ENCODE results near the gene GAK. TPM values are rescaled to one million over a fixed set of nuclear protein-coding genes. Genes with fewer than 3 reads are reported as not detected.

The GAK gene
- total and polyA plus RNA-seq, 4 donors = 27.4 to 69.7 (median 47.0) TPM

DNA sequence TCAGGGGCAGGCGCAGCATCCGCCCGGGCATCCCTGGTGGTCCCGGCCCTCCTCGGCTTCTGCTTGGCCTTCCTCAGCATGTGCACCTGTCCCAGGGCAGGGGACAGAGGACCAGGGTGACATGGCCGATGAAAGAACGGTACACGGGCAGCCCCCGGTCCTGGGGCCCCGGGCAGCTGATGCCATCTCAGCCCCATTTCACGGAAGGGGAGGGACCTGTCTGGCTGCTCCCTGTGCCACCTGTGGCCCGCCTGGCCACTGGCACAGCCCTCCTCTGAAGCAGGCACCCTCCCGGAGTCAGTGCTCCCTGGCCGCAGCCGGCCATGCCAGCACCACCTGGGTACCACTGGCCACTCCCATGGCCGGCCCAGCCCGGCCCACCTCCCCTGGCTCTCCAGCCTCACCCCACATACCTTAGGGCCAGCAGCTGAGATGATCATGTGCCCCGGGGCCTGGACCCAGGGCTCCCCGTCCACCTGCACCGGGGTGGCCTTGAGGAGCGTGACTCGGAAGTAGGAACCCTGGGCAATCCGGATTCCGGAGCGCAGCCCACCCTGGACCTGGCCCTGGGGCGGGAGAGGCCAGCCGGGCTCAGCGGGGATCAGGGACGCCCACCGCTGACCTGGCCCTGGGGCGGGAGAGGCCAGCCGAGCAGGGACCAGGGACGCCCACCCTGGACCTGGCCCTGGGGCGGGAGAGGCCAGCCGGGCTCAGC lies 28.7 kb upstream of the GAK start:
- no peak for DNase-seq (ENCODE audit: low spot score)
- 95% methylated on average over 35 of the region's 35 CpGs for WGBS

More for the DNA sequence above, 28.7 kb upstream of the GAK start:
- Histone ChIP-seq H3K4me1 (ENCODE audit: control insufficient read depth in 4 of 4, insufficient read depth in 4 of 4, low read length in 3 of 4) (no peaks in the 10 kb centered on the region), H3K4me3 (ENCODE audit: low read depth in 1 of 3, low read length in 3 of 3) (no peak overlapping the region), H3K9me3 (ENCODE audit: control insufficient read depth in 4 of 4, low read length in 3 of 4) (no peaks in the 10 kb centered on the region), H3K9ac (ENCODE audit: low read depth in 1 of 2, low read length in 2 of 2) (no peak overlapping the region), H3K36me3 (ENCODE audit: control insufficient read depth in 4 of 4, insufficient read depth in 3 of 4, low read depth in 1 of 4, low read length in 3 of 4) (peaks cover 0 to 19% (median 3%) of the 10 kb centered on the region in 4 donors), H3K27ac (ENCODE audit: low read depth in 1 of 2, low read length in 2 of 2) (no peak overlapping the region), H3K27me3 (ENCODE audit: control insufficient read depth in 4 of 4, insufficient read depth in 4 of 4, low read length in 3 of 4) (no peaks in the 10 kb centered on the region)
- TF ChIP-seq NR2F2 (IDR thresholded peaks at IDR 0.05) = no peak
- no peak for TF ChIP-seq RAD21 (IDR thresholded peaks at IDR 0.05)
- no peak for TF ChIP-seq SP1 (IDR thresholded peaks at IDR 0.05)
- no peak for TF ChIP-seq FOXA1 (IDR thresholded peaks at IDR 0.05)
- TF ChIP-seq, protein P1, sequence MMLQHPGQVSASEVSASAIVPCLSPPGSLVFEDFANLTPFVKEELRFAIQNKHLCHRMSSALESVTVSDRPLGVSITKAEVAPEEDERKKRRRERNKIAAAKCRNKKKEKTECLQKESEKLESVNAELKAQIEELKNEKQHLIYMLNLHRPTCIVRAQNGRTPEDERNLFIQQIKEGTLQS (IDR thresholded peaks at IDR 0.05) = no peak
- no peak for TF ChIP-seq FOXA2 (IDR thresholded peaks at IDR 0.05)
- no peak for TF ChIP-seq EGR1 (IDR thresholded peaks at IDR 0.05; ENCODE audit: low read depth in 2 of 2)
- TF ChIP-seq HNF4G (IDR thresholded peaks at IDR 0.05) = no peak
- TF ChIP-seq RXRA (IDR thresholded peaks at IDR 0.05) = no peak
- TF ChIP-seq GABPA (IDR thresholded peaks at IDR 0.05 in 1 of 2, conservative IDR thresholded peaks at IDR 0.05 in 1 of 2) = no peak
- TF ChIP-seq, protein P2, sequence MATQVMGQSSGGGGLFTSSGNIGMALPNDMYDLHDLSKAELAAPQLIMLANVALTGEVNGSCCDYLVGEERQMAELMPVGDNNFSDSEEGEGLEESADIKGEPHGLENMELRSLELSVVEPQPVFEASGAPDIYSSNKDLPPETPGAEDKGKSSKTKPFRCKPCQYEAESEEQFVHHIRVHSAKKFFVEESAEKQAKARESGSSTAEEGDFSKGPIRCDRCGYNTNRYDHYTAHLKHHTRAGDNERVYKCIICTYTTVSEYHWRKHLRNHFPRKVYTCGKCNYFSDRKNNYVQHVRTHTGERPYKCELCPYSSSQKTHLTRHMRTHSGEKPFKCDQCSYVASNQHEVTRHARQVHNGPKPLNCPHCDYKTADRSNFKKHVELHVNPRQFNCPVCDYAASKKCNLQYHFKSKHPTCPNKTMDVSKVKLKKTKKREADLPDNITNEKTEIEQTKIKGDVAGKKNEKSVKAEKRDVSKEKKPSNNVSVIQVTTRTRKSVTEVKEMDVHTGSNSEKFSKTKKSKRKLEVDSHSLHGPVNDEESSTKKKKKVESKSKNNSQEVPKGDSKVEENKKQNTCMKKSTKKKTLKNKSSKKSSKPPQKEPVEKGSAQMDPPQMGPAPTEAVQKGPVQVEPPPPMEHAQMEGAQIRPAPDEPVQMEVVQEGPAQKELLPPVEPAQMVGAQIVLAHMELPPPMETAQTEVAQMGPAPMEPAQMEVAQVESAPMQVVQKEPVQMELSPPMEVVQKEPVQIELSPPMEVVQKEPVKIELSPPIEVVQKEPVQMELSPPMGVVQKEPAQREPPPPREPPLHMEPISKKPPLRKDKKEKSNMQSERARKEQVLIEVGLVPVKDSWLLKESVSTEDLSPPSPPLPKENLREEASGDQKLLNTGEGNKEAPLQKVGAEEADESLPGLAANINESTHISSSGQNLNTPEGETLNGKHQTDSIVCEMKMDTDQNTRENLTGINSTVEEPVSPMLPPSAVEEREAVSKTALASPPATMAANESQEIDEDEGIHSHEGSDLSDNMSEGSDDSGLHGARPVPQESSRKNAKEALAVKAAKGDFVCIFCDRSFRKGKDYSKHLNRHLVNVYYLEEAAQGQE (IDR thresholded peaks at IDR 0.05) = no peak
- TF ChIP-seq, protein P3, sequence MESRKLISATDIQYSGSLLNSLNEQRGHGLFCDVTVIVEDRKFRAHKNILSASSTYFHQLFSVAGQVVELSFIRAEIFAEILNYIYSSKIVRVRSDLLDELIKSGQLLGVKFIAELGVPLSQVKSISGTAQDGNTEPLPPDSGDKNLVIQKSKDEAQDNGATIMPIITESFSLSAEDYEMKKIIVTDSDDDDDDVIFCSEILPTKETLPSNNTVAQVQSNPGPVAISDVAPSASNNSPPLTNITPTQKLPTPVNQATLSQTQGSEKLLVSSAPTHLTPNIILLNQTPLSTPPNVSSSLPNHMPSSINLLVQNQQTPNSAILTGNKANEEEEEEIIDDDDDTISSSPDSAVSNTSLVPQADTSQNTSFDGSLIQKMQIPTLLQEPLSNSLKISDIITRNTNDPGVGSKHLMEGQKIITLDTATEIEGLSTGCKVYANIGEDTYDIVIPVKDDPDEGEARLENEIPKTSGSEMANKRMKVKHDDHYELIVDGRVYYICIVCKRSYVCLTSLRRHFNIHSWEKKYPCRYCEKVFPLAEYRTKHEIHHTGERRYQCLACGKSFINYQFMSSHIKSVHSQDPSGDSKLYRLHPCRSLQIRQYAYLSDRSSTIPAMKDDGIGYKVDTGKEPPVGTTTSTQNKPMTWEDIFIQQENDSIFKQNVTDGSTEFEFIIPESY (IDR thresholded peaks at IDR 0.05) = no peak
- no peak for TF ChIP-seq YY1 (IDR thresholded peaks at IDR 0.05)
- no peak for TF ChIP-seq CTCF (IDR thresholded peaks at IDR 0.05; ENCODE audit: low read depth, low read length, missing input control)
- TF ChIP-seq, protein P4, sequence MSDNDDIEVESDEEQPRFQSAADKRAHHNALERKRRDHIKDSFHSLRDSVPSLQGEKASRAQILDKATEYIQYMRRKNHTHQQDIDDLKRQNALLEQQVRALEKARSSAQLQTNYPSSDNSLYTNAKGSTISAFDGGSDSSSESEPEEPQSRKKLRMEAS (IDR thresholded peaks at IDR 0.05) = no peak
